ENCODE data around the gene CXXC5. TPM values are rescaled to one million over a fixed set of nuclear protein-coding genes. Genes with fewer than 3 reads are reported as not detected.

Gene CXXC5
- total and polyA plus RNA-seq, 12 donors = 28.7 to 51.6 (median 36.0) TPM

DNA sequence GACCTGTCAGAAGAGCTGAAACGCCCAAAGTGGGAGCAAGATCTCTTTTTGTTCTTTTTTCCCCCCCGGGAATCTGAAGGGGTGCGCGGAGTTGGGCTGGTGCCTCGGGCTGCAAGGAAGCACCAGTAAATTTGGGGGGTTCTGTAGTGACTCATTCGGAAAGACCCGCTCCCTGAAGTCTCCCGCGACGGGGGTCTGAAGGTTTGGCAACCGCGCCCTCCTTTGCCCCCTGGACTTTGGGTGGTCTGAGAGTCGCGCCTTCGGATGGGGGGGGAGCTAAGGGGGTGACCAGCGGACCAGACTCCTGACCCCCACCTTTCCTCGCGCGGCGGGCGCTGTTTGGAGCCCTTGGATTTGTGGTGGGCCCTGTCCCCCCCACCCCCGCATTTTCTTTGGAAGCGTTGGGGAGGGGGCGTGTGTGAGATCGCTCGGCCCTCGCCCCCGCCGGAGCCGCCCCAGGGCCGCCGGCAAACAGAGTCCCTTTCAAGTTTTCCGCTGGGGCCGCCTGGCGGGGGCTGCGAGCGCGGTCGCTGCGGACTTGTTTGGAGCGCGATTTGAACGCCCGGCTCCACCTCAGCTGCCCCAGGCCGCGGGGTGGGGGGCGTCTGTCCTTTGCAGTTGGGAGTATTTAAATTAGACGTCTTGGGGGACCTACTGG is 2.0 kb downstream of the CXXC5 start:
- H3K4me3 ChIP-seq = peak overlapping the region; percentile 62 to 100 (median 96)
- peak; percentile 53 to 61 for DNase-seq
- no peaks in the 10 kb centered on the region for H3K9me3 ChIP-seq
- H3K27ac ChIP-seq = peak overlapping the region; percentile 66 to 97 (median 92)
- no peaks in the 10 kb centered on the region for H3K36me3 ChIP-seq
- intact Hi-C loops (cut with DNase I) = loop anchor here in 6 of 10 donors (2.0 to 5.0 kb wide), 3 partner anchors 13 to 42 kb away; no protein-coding TSS in a partner anchor
- peak in 8 of 9 donors; percentile 15 to 63 (median 46) for TF ChIP-seq CTCF (IDR thresholded peaks at IDR 0.05)
- WGBS, 2 donors = 0 to 1% methylated on average over 45 to 48 of the region's 48 CpGs
- peak in 4 of 8 donors; percentile 14 to 32 (median 22) for ATAC-seq
- peaks cover 28 to 76% (median 66%) of the 10 kb centered on the region in 9 donors for H3K4me1 ChIP-seq
- H3K27me3 ChIP-seq = peaks cover 0 to 61% (median 0%) of the 10 kb centered on the region in 7 donors

GRCh38 chr5:139650689-139651042 is 2.5 kb downstream of the CXXC5 start:
- Histone ChIP-seq H3K4me1 (peaks cover 31 to 81% (median 71%) of the 10 kb centered on the region in 9 donors), H3K27ac (peak overlapping the region; percentile 66 to 97 (median 92)), H3K4me3 (peak overlapping the region; percentile 62 to 100 (median 96)), H3K9me3 (no peaks in the 10 kb centered on the region), H3K36me3 (no peaks in the 10 kb centered on the region), H3K27me3 (peaks cover 0 to 59% (median 0%) of the 10 kb centered on the region in 7 donors)
- no peak for DNase-seq
- TF ChIP-seq CTCF (IDR thresholded peaks at IDR 0.05) = peak in 1 of 9 donors; percentile 0
- intact Hi-C loops (cut with DNase I) = loop anchor here in 6 of 10 donors (2.0 to 5.0 kb wide), 3 partner anchors 14 to 42 kb away; no protein-coding TSS in a partner anchor
- ATAC-seq = peak in 1 of 8 donors; percentile 6
- 10 to 15% methylated on average over 13 of the region's 13 CpGs for WGBS, 2 donors

DNA sequence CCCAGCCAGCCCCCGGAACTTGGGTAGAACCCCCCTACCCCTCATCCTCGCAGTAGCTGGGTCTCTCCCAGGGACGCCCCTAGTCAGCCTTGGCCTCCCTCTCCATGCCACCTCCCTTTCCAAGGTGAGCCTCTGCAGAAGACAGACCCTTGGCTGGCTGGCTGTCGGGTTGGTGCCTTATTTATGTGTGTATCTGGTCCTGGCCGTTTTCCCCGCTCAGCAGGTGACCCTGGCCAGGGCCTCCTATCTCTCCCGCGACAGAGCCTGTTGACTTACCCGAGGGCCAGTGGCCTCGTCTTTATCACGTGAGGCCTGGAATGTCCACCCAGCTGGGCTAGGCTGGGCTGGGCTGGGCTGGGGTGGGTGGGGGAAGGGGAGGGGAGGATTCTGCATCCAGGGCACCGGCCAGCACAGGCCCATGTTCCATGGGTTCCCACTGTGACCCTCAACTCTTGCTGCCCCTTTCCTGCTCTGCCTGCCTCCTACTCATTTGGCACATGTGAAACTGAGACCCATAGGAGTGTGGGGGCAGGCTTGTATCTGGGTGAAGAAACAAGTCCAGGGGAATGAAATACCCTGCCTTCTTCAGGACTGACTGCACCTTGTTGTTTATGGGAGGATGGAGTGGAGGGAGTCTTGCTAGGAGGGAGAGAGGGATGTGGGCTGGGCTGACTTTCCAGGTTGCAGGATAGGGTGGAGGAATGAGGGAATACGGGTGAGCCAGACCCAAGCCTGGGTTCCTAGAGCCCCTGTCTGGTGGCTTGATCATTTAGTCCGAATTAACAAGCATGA is 3.1 kb downstream of the CXXC5 start:
- ATAC-seq = peak in 6 of 8 donors; percentile 14 to 59 (median 48)
- Histone ChIP-seq H3K9me3 (no peaks in the 10 kb centered on the region), H3K27ac (peak overlapping the region; percentile 66 to 97 (median 92)), H3K4me3 (peak overlapping the region in 9 of 10 donors; percentile 62 to 100 (median 97)), H3K36me3 (no peaks in the 10 kb centered on the region), H3K4me1 (peaks cover 37 to 86% (median 77%) of the 10 kb centered on the region in 9 donors), H3K27me3 (peaks cover 0 to 55% (median 0%) of the 10 kb centered on the region in 7 donors)
- intact Hi-C loops (cut with DNase I) = loop anchor here in 6 of 10 donors (2.0 to 5.0 kb wide), 3 partner anchors 14 to 41 kb away; no protein-coding TSS in a partner anchor
- no peak for TF ChIP-seq CTCF (IDR thresholded peaks at IDR 0.05)
- DNase-seq = peak; percentile 62 to 77
- 12 to 21% methylated on average over 13 to 14 of the region's 14 CpGs for WGBS, 2 donors

All from heart right ventricle (tissue), 16 donors.